GM21390 (cell line): ENCODE data around the gene CRHR1.

Source experiments
- ATAC-seq: cut with Tn5 transposase; IDR thresholded peaks from one replicate; pipeline ENCODE4 v1.9.1; 2021; ENCODE audit not compliant: unreplicated experiment

CRHR1 gene

GRCh38 chr17:45819632-45820031, 35.5 kb downstream of the CRHR1 start:
- no peak for ATAC-seq

- ATAC-seq, result no peak
These were observed 36.1 kb downstream of the CRHR1 start for GRCh38 chr17:45820052-45820780.

DNA sequence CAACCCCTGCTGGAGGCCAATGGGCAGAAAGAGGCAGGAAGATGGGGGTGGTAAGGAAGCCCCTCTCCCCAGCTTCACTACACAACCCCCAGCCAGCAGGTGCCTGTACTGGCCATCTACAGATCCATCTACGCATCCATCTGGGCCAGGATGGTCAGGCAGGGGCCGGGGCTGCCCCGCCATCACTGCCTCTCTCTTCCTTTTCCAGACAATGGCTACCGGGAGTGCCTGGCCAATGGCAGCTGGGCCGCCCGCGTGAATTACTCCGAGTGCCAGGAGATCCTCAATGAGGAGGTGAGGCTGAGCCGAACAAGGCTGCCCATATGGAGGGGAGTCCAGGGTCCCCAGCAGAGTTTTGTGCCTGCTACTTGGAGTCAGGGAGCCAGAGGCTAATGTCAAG, 37.0 kb downstream of the CRHR1 start:
- no peak for ATAC-seq

- no peak for ATAC-seq
These were observed 39.5 kb downstream of the CRHR1 start for GRCh38 chr17:45823598-45823997.

- no peak for ATAC-seq
These were observed 40.4 kb downstream of the CRHR1 start for GRCh38 chr17:45824475-45824874.

DNA sequence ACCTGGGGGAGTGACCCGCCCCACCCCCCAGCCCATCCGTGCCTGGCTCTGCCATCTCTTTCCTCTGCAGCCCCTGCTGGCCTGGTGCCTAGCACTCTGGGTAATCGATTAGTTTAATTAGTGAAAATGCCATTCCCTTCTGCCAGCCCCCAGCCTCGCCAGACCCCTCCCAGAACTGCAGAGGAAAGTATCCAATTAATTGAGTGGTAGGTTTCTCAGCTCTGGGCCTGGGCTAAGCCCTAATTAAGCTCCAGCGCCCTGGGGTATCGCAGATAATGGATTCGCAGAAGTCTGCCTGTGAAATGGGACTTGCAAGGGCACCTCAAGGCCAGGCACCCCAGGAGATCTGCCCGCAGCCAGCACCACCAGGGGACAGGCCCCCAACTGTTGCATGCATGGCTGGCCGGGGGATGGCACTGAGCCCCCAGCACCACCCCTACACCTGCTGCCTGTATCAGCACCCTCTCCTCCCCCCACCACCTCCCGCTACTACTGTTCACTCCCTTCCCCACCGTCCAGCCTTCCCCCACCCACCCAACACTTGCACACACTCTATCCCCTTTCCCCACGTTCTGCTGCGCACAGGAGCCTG, 40.9 kb downstream of the CRHR1 start:
- ATAC-seq, result no peak

DNA sequence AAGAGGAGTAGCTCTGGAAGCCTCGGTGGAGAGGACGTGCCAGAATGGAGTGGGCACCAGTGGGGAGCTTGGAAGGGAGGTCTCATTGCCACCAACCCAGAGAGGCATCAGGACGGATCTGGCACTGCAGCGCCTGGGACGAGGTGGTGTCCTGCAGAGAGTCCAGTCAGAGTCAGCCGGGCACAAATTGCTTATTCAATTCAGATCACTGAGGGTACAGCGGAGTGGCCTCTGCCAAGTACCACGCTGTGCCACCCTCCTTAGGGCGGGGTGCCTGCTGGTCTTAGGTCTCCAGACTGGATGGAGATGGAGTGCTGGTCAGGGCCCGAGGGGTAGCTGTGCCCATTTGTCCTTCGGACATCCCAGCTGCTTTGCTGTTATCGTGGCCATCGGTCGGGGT, 41.7 kb downstream of the CRHR1 start:
- ATAC-seq, result no peak

DNA sequence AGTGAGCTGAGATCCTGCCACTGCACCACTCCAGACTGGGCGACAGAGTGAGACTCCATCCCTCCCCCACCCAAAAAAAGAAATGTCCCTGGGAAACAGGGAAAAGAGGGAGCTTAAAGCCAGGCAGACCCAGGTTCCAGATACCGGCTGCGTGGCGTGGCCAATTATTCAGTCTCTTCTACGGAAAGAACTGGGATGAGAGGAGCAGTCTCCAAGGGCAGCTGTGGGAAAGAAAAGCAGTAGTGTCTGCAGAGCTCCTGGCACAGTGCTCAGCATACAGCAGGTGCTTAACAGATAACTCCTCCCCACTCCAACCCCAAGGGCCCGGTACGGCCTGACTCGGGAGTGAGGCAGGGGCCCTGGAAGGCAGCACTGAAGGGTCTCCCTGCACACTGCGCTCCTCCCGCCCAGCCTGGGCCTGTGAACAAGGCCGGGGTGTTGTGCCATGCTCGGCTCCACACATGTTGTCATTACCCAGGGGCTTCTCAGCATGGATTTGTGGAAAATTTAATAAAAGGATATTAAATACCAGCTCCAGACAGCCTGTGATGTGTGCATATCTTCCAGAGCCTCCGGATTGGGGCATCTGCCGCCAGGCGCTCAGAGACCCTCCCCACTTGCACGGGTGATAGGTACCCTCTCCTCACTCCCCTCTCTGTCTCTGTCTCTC, 42.9 kb downstream of the CRHR1 start:
- no peak for ATAC-seq

GRCh38 chr17:45828171-45828570, 44.1 kb downstream of the CRHR1 start:
- no peak for ATAC-seq

- no peak for ATAC-seq
These were observed 44.5 kb downstream of the CRHR1 start for GRCh38 chr17:45828582-45829133.

GRCh38 chr17:45833920-45834319, 49.8 kb downstream of the CRHR1 start:
- no peak for ATAC-seq

- no peak for ATAC-seq
These were observed 50.6 kb downstream of the CRHR1 start for GRCh38 chr17:45834471-45835396.

DNA sequence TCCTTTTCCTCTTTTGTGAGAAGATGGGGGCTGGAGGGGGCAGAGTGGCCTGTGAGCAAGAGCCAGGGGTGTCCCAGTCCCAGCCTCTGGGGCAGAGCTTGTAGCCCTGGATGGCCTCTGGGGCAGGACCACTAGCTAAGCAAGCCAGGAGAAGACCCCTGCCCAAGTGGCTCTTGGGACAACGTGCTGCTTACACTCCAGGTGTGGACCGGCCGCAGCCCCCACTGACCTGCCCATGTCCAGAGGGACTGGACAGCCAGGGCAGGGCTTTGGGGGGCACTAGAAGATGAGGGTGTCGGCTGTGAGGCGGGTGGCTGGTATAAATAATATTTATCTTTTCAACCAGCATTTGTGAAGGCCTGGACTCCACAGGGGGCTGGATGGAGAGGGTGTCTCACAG, 51.4 kb downstream of the CRHR1 start:
- ATAC-seq, result no peak

GRCh38 chr17:45836047-45837044, 52.2 kb downstream of the CRHR1 start:
- no peak for ATAC-seq

- ATAC-seq, result no peak
These were observed 53.1 kb downstream of the CRHR1 start for GRCh38 chr17:45837187-45837586.

GRCh38 chr17:45837603-45838002, 53.5 kb downstream of the CRHR1 start:
- no peak for ATAC-seq

- no peak for ATAC-seq
These were observed 54.7 kb downstream of the CRHR1 start for GRCh38 chr17:45838751-45839295.

DNA sequence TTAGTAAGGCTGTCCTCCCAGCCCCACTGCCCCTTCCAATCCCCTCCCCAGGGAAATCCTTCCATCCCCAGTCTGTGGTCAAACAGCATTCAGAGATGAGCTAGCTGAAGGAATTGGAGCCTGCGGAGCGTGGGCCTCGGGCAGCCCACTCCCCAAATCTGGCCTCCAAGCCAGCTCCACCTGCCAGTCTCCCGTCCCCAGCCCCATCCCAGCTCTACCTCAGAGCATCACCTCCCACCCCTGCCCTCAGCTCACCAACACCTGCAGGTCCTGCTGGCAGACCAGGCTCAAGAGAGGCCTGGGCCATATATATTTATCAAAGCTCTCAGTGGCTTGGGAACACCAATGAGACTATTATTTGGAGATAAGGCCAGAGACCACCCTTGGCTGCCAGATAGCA, 55.3 kb downstream of the CRHR1 start:
- no peak for ATAC-seq

- ATAC-seq, result no peak
These were observed 57.1 kb downstream of the CRHR1 start for GRCh38 chr17:45841186-45841585.
